ENCODE results near the gene CACNA1A. TPM values are rescaled to one million over a fixed set of nuclear protein-coding genes. Genes with fewer than 3 reads are reported as not detected.

Gene CACNA1A
- total RNA-seq, 1 donor from 2014 or later, result 16.5 TPM

DNA sequence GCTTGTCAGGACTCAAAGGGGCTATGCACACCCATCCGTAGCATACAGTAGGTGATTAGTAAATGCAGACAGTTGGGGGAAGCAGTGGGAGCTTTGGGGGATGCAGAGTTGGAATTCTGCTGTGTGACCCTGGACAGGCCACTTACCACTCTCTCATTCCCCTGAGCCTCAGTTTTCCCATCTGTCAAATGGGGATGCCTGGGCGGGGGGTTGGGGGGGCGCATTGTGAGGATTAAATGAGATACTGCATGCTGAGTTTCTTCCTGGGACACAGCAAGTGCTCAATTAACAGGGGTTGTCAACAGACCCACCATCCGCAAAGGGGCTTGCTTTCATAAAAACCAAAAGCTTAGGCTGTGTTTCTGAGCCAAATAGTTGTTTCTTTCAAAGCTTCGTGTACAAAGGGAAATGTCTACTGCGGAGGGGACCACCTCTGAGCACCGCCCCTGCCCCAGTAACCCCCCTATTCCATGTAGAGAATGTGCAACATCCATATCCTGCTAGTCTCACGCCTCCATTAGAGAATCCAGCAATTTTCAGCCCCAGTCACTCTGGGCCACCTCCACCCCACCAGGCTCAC lies 223.7 kb downstream of the CACNA1A start:
- no peak overlapping the region for H2AFZ ChIP-seq (replicated peaks)
- no peak for DNase-seq (ENCODE audit: low spot score)
- no peaks in the 10 kb centered on the region for H4K20me1 ChIP-seq (ENCODE audit: low read depth)
- no peak overlapping the region for H3K4me3 ChIP-seq
- no peaks in the 10 kb centered on the region for H3K9me3 ChIP-seq (ENCODE audit: low read depth)
- Mint-ChIP-seq H3K27ac (peak overlapping the region; percentile 57), H3K9me3 (no peaks in the 10 kb centered on the region), H3K36me3 (no peaks in the 10 kb centered on the region), H3K4me1 (peaks cover 14% of the 10 kb centered on the region), H3K4me3 (no peak overlapping the region), H3K27me3 (ENCODE audit: insufficient read depth, low read depth) (peaks cover 22% of the 10 kb centered on the region)
- H3K4me1 ChIP-seq, result peaks cover 3% of the 10 kb centered on the region
- no peaks in the 10 kb centered on the region for H3F3A ChIP-seq (ENCODE audit: low read depth)
- no peaks in the 10 kb centered on the region for H3K36me3 ChIP-seq
- no peak overlapping the region for H3K27ac ChIP-seq
- no peak overlapping the region for H3K9ac ChIP-seq
- no peaks in the 10 kb centered on the region for H3K79me2 ChIP-seq (ENCODE audit: low read depth)
- no peak overlapping the region for H3K4me2 ChIP-seq
- H3K27me3 ChIP-seq, result no peaks in the 10 kb centered on the region
- TF ChIP-seq EZH2phosphoT487 (IDR thresholded peaks at IDR 0.05), result no peak
- TF ChIP-seq, protein P1, sequence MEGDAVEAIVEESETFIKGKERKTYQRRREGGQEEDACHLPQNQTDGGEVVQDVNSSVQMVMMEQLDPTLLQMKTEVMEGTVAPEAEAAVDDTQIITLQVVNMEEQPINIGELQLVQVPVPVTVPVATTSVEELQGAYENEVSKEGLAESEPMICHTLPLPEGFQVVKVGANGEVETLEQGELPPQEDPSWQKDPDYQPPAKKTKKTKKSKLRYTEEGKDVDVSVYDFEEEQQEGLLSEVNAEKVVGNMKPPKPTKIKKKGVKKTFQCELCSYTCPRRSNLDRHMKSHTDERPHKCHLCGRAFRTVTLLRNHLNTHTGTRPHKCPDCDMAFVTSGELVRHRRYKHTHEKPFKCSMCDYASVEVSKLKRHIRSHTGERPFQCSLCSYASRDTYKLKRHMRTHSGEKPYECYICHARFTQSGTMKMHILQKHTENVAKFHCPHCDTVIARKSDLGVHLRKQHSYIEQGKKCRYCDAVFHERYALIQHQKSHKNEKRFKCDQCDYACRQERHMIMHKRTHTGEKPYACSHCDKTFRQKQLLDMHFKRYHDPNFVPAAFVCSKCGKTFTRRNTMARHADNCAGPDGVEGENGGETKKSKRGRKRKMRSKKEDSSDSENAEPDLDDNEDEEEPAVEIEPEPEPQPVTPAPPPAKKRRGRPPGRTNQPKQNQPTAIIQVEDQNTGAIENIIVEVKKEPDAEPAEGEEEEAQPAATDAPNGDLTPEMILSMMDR (IDR thresholded peaks at IDR 0.05), result no peak
- TF ChIP-seq EZH2 (IDR thresholded peaks at IDR 0.05), result no peak

DNA sequence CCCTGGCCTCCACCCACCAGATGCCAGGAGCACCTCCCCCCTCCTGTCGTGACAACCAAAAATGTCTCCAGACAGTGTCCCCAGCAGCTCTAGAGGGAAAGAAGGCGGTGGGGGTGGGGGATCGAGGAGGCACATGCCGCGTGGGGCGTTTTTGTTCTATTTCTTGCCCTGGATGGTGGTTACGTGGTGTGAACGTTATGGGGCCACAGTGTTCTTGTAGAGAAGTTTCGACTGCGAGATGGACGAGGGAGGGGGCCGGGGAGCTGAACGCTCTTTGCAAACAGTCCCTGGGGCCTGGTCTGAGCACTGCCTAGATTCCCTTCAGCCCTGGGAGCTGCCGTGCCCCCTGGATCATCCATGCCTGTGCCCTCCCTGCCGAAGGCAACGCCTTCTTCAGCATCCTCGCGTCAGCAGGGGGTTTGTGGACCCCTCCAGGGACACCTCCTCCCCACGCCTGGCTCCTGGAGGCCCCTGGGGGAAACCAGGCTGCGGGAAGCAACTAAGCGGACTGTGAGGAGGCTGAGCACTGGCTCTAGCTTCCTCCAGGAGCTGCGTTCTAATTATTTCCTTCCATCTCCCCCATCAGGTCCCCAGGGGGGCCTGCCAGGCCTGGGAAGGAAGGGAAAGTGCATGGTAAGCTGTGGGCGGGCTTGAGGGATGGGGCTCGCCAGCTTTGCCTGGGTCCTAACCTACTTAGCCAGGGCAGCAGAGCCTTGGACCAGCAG lies 224.6 kb downstream of the CACNA1A start:
- no peak overlapping the region for H3K27ac ChIP-seq
- Mint-ChIP-seq H3K9me3 (no peaks in the 10 kb centered on the region), H3K27ac (peak overlapping the region; percentile 78), H3K36me3 (no peaks in the 10 kb centered on the region), H3K4me3 (peak overlapping the region; percentile 41), H3K27me3 (ENCODE audit: insufficient read depth, low read depth) (peaks cover 25% of the 10 kb centered on the region), H3K4me1 (peaks cover 14% of the 10 kb centered on the region)
- H3K4me2 ChIP-seq, result no peak overlapping the region
- H3K79me2 ChIP-seq (ENCODE audit: low read depth), result no peaks in the 10 kb centered on the region
- H4K20me1 ChIP-seq (ENCODE audit: low read depth), result no peaks in the 10 kb centered on the region
- H3K9ac ChIP-seq, result no peak overlapping the region
- peaks cover 3% of the 10 kb centered on the region for H3K4me1 ChIP-seq
- H3F3A ChIP-seq (ENCODE audit: low read depth), result no peaks in the 10 kb centered on the region
- H3K36me3 ChIP-seq, result no peaks in the 10 kb centered on the region
- H3K27me3 ChIP-seq, result no peaks in the 10 kb centered on the region
- TF ChIP-seq EZH2phosphoT487 (IDR thresholded peaks at IDR 0.05), result no peak
- TF ChIP-seq, protein P1 (IDR thresholded peaks at IDR 0.05), result no peak
- no peak for TF ChIP-seq EZH2 (IDR thresholded peaks at IDR 0.05)
- no peak overlapping the region for H2AFZ ChIP-seq (replicated peaks)
- H3K9me3 ChIP-seq (ENCODE audit: low read depth), result no peaks in the 10 kb centered on the region
- no peak for DNase-seq (ENCODE audit: low spot score)
- H3K4me3 ChIP-seq, result no peak overlapping the region

DNA sequence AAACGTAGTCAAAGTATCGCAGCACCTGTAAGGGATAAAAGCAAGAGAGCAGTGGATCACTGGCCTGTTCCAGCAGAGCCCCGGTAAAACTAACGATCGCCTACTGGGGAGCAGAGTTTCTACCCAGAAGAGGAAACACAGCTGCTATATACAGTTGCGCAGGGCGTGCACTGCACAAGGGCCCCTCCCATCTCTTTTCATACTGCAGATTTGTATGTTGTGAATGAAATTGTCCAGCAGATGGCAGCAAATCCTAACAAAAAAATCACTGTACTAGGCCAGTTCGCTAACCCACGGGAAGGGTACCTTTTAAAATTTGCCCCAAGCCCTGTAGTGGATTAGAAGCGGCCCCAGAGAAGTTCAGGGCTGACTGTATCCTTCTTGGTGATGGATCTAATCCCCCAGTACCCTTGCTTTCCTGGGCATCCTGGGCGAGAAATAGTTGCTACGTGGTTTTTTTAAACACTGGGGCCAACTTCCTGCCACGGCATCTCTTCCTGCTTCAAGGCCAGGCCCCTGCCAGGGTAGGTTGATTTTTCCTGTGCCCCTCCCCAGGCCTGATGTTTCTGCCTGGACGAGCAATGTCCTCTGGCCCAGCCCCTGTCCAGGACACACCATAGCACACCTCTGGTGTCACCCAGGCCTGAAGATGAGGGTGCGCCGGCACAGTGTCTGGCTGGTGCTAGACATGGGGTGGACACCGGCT lies 229.0 kb downstream of the CACNA1A start:
- Histone ChIP-seq H3K9me3 (ENCODE audit: low read depth) (no peaks in the 10 kb centered on the region), H3K9ac (no peak overlapping the region), H4K20me1 (ENCODE audit: low read depth) (no peaks in the 10 kb centered on the region), H3K36me3 (no peaks in the 10 kb centered on the region), H3K79me2 (ENCODE audit: low read depth) (no peaks in the 10 kb centered on the region), H3F3A (ENCODE audit: low read depth) (no peaks in the 10 kb centered on the region), H3K27ac (no peak overlapping the region), H3K27me3 (no peaks in the 10 kb centered on the region), H2AFZ (replicated peaks) (no peak overlapping the region), H3K4me3 (no peak overlapping the region), H3K4me2 (no peak overlapping the region), H3K4me1 (peaks cover 3% of the 10 kb centered on the region)
- H3K36me3 Mint-ChIP-seq, result no peaks in the 10 kb centered on the region
- peaks cover 10% of the 10 kb centered on the region for H3K4me1 Mint-ChIP-seq
- H3K4me3 Mint-ChIP-seq, result no peak overlapping the region
- TF ChIP-seq EZH2phosphoT487 (IDR thresholded peaks at IDR 0.05), result no peak
- TF ChIP-seq, protein P1 (IDR thresholded peaks at IDR 0.05), result peak; percentile 75
- peaks cover 16% of the 10 kb centered on the region for H3K27me3 Mint-ChIP-seq (ENCODE audit: insufficient read depth, low read depth)
- peak; percentile 73 for DNase-seq (ENCODE audit: low spot score)
- H3K27ac Mint-ChIP-seq, result no peak overlapping the region
- H3K9me3 Mint-ChIP-seq, result peaks cover 7% of the 10 kb centered on the region

Data from neural progenitor cell (in vitro differentiated cells).